GM21723 (cell line): ENCODE results near the gene UMODL1.

ENCODE experiments used
- ATAC-seq: cut with Tn5 transposase; IDR thresholded peaks from one replicate; pipeline ENCODE4 v1.9.1; 2021; ENCODE audit warnings: mild to moderate bottlenecking, moderate library complexity; ENCODE audit not compliant: unreplicated experiment

Gene UMODL1

GRCh38 chr21:42079939-42080787 is 9.0 kb downstream of the UMODL1 start:
- no peak for ATAC-seq

GRCh38 chr21:42080788-42081083 is 9.6 kb downstream of the UMODL1 start:
- no peak for ATAC-seq

- no peak for ATAC-seq
These were observed 10.0 kb downstream of the UMODL1 start for GRCh38 chr21:42081138-42081537.

GRCh38 chr21:42081931-42082381 is 10.8 kb downstream of the UMODL1 start:
- no peak for ATAC-seq

GRCh38 chr21:42082501-42083360 is 11.6 kb downstream of the UMODL1 start:
- no peak for ATAC-seq

- no peak for ATAC-seq
These were observed 12.2 kb downstream of the UMODL1 start for GRCh38 chr21:42083361-42083690.

GRCh38 chr21:42084079-42084478 is 13.0 kb downstream of the UMODL1 start:
- ATAC-seq = no peak

- no peak for ATAC-seq
These were observed 14.3 kb downstream of the UMODL1 start for GRCh38 chr21:42085246-42086077.

GRCh38 chr21:42086969-42087368 is 15.9 kb downstream of the UMODL1 start:
- ATAC-seq = no peak

- ATAC-seq = no peak
These were observed 17.0 kb downstream of the UMODL1 start for GRCh38 chr21:42088148-42088547.

GRCh38 chr21:42088658-42089057 is 17.5 kb downstream of the UMODL1 start:
- ATAC-seq = no peak

- ATAC-seq = no peak
These were observed 18.0 kb downstream of the UMODL1 start for GRCh38 chr21:42089093-42089631.

- no peak for ATAC-seq
These were observed 18.7 kb downstream of the UMODL1 start for GRCh38 chr21:42089665-42090310.

- no peak for ATAC-seq
These were observed 20.9 kb downstream of the UMODL1 start for GRCh38 chr21:42091899-42092508.

- ATAC-seq = no peak
These were observed 21.7 kb downstream of the UMODL1 start for GRCh38 chr21:42092771-42093170.

GRCh38 chr21:42093186-42093585 is 22.1 kb downstream of the UMODL1 start:
- no peak for ATAC-seq

GRCh38 chr21:42093991-42094421 is 22.9 kb downstream of the UMODL1 start:
- no peak for ATAC-seq

GRCh38 chr21:42094811-42095210 is 23.7 kb downstream of the UMODL1 start:
- no peak for ATAC-seq

- no peak for ATAC-seq
These were observed 24.5 kb downstream of the UMODL1 start for GRCh38 chr21:42095581-42095980.

- no peak for ATAC-seq
These were observed 25.4 kb downstream of the UMODL1 start for GRCh38 chr21:42096566-42096965.
